Chondrocyte (in vitro differentiated cells): ENCODE measurements around the gene NIBAN1. TPM values are rescaled to one million over a fixed set of nuclear protein-coding genes. Genes with fewer than 3 reads are reported as not detected.

Source experiments
- DNase-seq: peaks from one replicate; pipeline ENCODE4 v3.0.0; 2021; ENCODE audit warnings: mixed read lengths, low spot score
- H3K27ac Mint-ChIP-seq: one replicate; pipeline ENCODE4 v1.8.0; 2021; ENCODE audit warnings: mild to moderate bottlenecking, moderate library complexity, mixed read lengths; ENCODE audit not compliant: unreplicated experiment
- H3K27me3 Mint-ChIP-seq: 2 replicates; pipeline ENCODE4 v1.8.0; 2021; ENCODE audit warnings: low read depth, mixed read lengths
- H3K36me3 Mint-ChIP-seq: 2 replicates; pipeline ENCODE4 v1.8.0; 2021; ENCODE audit warnings: low read depth, mixed read lengths
- H3K4me1 Mint-ChIP-seq: 2 replicates; pipeline ENCODE4 v1.8.0; 2021; ENCODE audit warnings: low read depth, mild to moderate bottlenecking, mixed read lengths
- H3K4me3 Mint-ChIP-seq: one replicate; pipeline ENCODE4 v1.8.0; 2021; ENCODE audit warnings: mild to moderate bottlenecking, moderate library complexity, mixed read lengths; ENCODE audit not compliant: unreplicated experiment
- H3K9me3 Mint-ChIP-seq: 2 replicates; pipeline ENCODE4 v1.8.0; 2021; ENCODE audit warnings: low read depth, mixed read lengths
- CTCF ChIP-seq: fragments of 200-600 bp; sonication (generic); IDR thresholded peaks from 2 replicates; pipeline ENCODE4 v1.5.0; 2021; ENCODE audit warnings: antibody characterized with exemption, mild to moderate bottlenecking, moderate library complexity
- total RNA-seq: library from RNA; stranded (reverse); gene quantifications from 3 replicates; pipeline ENCODE4 v1.2.1, GENCODE V29; 2021

The NIBAN1 gene
- total RNA-seq, 1 donor from 2014 or later: 101 TPM

- no peak for TF ChIP-seq CTCF
- H3K4me3 Mint-ChIP-seq: no peak overlapping the region
- peaks cover 11% of the 10 kb centered on the region for H3K36me3 Mint-ChIP-seq
- no peaks in the 10 kb centered on the region for H3K27me3 Mint-ChIP-seq
- DNase-seq: no peak
- H3K27ac Mint-ChIP-seq: no peak overlapping the region
- H3K4me1 Mint-ChIP-seq: peaks cover 30% of the 10 kb centered on the region
- peaks cover 2% of the 10 kb centered on the region for H3K9me3 Mint-ChIP-seq
These were observed 36.6 kb downstream of the NIBAN1 start for GRCh38 chr1:184937729-184938128.

- H3K27ac Mint-ChIP-seq: peak overlapping the region; percentile 13
- peaks cover 30% of the 10 kb centered on the region for H3K4me1 Mint-ChIP-seq
- no peaks in the 10 kb centered on the region for H3K27me3 Mint-ChIP-seq
- peaks cover 2% of the 10 kb centered on the region for H3K9me3 Mint-ChIP-seq
- TF ChIP-seq CTCF: no peak
- no peak overlapping the region for H3K4me3 Mint-ChIP-seq
- no peak for DNase-seq
- peaks cover 9% of the 10 kb centered on the region for H3K36me3 Mint-ChIP-seq
These were observed 38.1 kb downstream of the NIBAN1 start for GRCh38 chr1:184935920-184936798.

- Mint-ChIP-seq H3K27me3 (no peaks in the 10 kb centered on the region), H3K9me3 (peaks cover 2% of the 10 kb centered on the region), H3K36me3 (peaks cover 7% of the 10 kb centered on the region), H3K4me3 (no peak overlapping the region), H3K27ac (no peak overlapping the region), H3K4me1 (peaks cover 18% of the 10 kb centered on the region)
- no peak for DNase-seq
- TF ChIP-seq CTCF: no peak
These were observed 40.4 kb downstream of the NIBAN1 start for GRCh38 chr1:184933944-184934343.

GRCh38 chr1:184932319-184932718, 42.0 kb downstream of the NIBAN1 start:
- Mint-ChIP-seq H3K4me1 (peaks cover 16% of the 10 kb centered on the region), H3K27ac (no peak overlapping the region), H3K27me3 (no peaks in the 10 kb centered on the region), H3K36me3 (peaks cover 7% of the 10 kb centered on the region), H3K4me3 (no peak overlapping the region), H3K9me3 (peaks cover 2% of the 10 kb centered on the region)
- TF ChIP-seq CTCF: no peak
- DNase-seq: no peak

GRCh38 chr1:184931566-184931965, 42.7 kb downstream of the NIBAN1 start:
- Mint-ChIP-seq H3K36me3 (peaks cover 10% of the 10 kb centered on the region), H3K9me3 (peaks cover 7% of the 10 kb centered on the region), H3K27ac (no peak overlapping the region), H3K27me3 (no peaks in the 10 kb centered on the region), H3K4me3 (no peak overlapping the region), H3K4me1 (peaks cover 14% of the 10 kb centered on the region)
- DNase-seq: no peak
- TF ChIP-seq CTCF: no peak
